H9 (cell line): ENCODE measurements around the gene PTPRS. TPM values are rescaled to one million over a fixed set of nuclear protein-coding genes. Genes with fewer than 3 reads are reported as not detected.

Experiments
- DNase-seq: peaks from one replicate; pipeline ENCODE4 v3.0.0-alpha.2; 2017
- H2AFZ ChIP-seq: one replicate; pipeline ENCODE4 v1.6.1; 2013; ENCODE audit warnings: mild to moderate bottlenecking, low read length, control low read depth, moderate library complexity
- H2AK5ac ChIP-seq: 2 replicates; pipeline ENCODE4 v1.6.1; 2013; ENCODE audit warnings: low read length, control low read depth, mixed read lengths; ENCODE audit not compliant: insufficient read length
- H2BK120ac ChIP-seq: one replicate; pipeline ENCODE4 v1.6.1; 2013; ENCODE audit warnings: low read depth, mild to moderate bottlenecking, low read length, control low read depth, inconsistent platforms; ENCODE audit not compliant: poor library complexity, severe bottlenecking
- H2BK12ac ChIP-seq: 2 replicates; pipeline ENCODE4 v1.6.1; 2013; ENCODE audit warnings: low read length, control low read depth, mixed read lengths, low read depth; ENCODE audit not compliant: insufficient read length
- H2BK15ac ChIP-seq: 2 replicates; pipeline ENCODE4 v1.6.1; 2013; ENCODE audit warnings: low read depth, low read length, control low read depth
- H2BK20ac ChIP-seq: one replicate; pipeline ENCODE4 v1.6.1; 2013; ENCODE audit warnings: low read depth, mild to moderate bottlenecking, low read length, control low read depth, inconsistent platforms; ENCODE audit not compliant: poor library complexity, severe bottlenecking
- H2BK5ac ChIP-seq: 2 replicates; pipeline ENCODE4 v1.6.1; 2013; ENCODE audit warnings: low read length, control low read depth, mixed read lengths; ENCODE audit not compliant: insufficient read length
- H3K14ac ChIP-seq: 2 replicates; pipeline ENCODE4 v1.6.1; 2013; ENCODE audit warnings: low read length, control low read depth; ENCODE audit not compliant: insufficient read depth
- H3K18ac ChIP-seq: 2 replicates; pipeline ENCODE4 v1.6.1; 2013; ENCODE audit warnings: low read depth, mild to moderate bottlenecking, mixed read lengths, low read length, control low read depth; ENCODE audit not compliant: insufficient read length
- H3K23ac ChIP-seq: 2 replicates; pipeline ENCODE4 v1.6.1; 2013; ENCODE audit warnings: low read length, control low read depth, mixed read lengths, low read depth; ENCODE audit not compliant: insufficient read length
- H3K23me2 ChIP-seq: 2 replicates; pipeline ENCODE4 v1.6.1; 2013; ENCODE audit warnings: low read depth, mild to moderate bottlenecking, mixed read lengths, low read length, control low read depth; ENCODE audit not compliant: insufficient read length, poor library complexity, severe bottlenecking
- H3K27ac ChIP-seq: 2 replicates; pipeline ENCODE4 v1.5.1; 2013; ENCODE audit warnings: low read length, control low read depth, mixed read lengths, low read depth; ENCODE audit not compliant: insufficient read length
- H3K27me3 ChIP-seq: 2 replicates; pipeline ENCODE4 v1.6.1; 2013; ENCODE audit warnings: low read length, control low read depth, inconsistent platforms; ENCODE audit not compliant: insufficient read depth
- H3K4ac ChIP-seq: 2 replicates; pipeline ENCODE4 v1.6.1; 2013; ENCODE audit warnings: low read depth, mild to moderate bottlenecking, control low read depth, inconsistent platforms, low read length, moderate library complexity
- H3K4me1 ChIP-seq: 2 replicates; pipeline ENCODE4 v1.6.1; 2013; ENCODE audit warnings: low read length, control low read depth, inconsistent platforms; ENCODE audit not compliant: insufficient read depth
- H3K4me2 ChIP-seq: 2 replicates; pipeline ENCODE4 v1.6.1; 2013; ENCODE audit warnings: low read length, control low read depth, mixed read lengths; ENCODE audit not compliant: insufficient read length, insufficient read depth
- H3K56ac ChIP-seq: 2 replicates; pipeline ENCODE4 v1.6.1; 2013; ENCODE audit warnings: low read depth, mild to moderate bottlenecking, mixed read lengths, low read length, control low read depth; ENCODE audit not compliant: insufficient read length
- H3K79me1 ChIP-seq: 2 replicates; pipeline ENCODE4 v1.6.1; 2013; ENCODE audit warnings: low read depth, mild to moderate bottlenecking, moderate library complexity, low read length, control low read depth, inconsistent platforms; ENCODE audit not compliant: insufficient read depth, poor library complexity, severe bottlenecking
- H3K79me2 ChIP-seq: 2 replicates; pipeline ENCODE4 v1.6.1; 2013; ENCODE audit warnings: low read length, control low read depth, inconsistent platforms; ENCODE audit not compliant: insufficient read depth
- H3K9ac ChIP-seq: 2 replicates; pipeline ENCODE4 v1.6.1; 2013; ENCODE audit warnings: low read length, control low read depth, mixed read lengths; ENCODE audit not compliant: insufficient read length; ENCODE audit errors: extremely low read depth
- H3K9me3 ChIP-seq: one replicate; pipeline ENCODE4 v1.6.1; 2013; ENCODE audit warnings: low read depth, low read length, inconsistent platforms; ENCODE audit not compliant: control insufficient read depth
- H3T11ph ChIP-seq: one replicate; pipeline ENCODE4 v1.6.1; 2013; ENCODE audit warnings: mild to moderate bottlenecking, low read length, control low read depth, inconsistent platforms
- H4K20me1 ChIP-seq: one replicate; pipeline ENCODE4 v1.6.1; 2013; ENCODE audit not compliant: control insufficient read depth, insufficient read length, insufficient read depth
- H4K5ac ChIP-seq: 2 replicates; pipeline ENCODE4 v1.6.1; 2013; ENCODE audit warnings: low read depth, mild to moderate bottlenecking, mixed read lengths, low read length, control low read depth; ENCODE audit not compliant: insufficient read length
- H4K8ac ChIP-seq: replicated peaks from 2 replicates; pipeline ENCODE4 v1.6.1; 2013; ENCODE audit warnings: low read length, control low read depth, mixed read lengths, low read depth; ENCODE audit not compliant: insufficient read length
- H4K91ac ChIP-seq: 2 replicates; pipeline ENCODE4 v1.6.1; 2013; ENCODE audit warnings: low read depth, mild to moderate bottlenecking, moderate library complexity, mixed read lengths, low read length, control low read depth; ENCODE audit not compliant: insufficient read length
- H3K27ac Mint-ChIP-seq, 3 experiments: 2 replicates in 2 of 3; 3 replicates in 1 of 3; pipeline ENCODE4 v1.8.0; 2020 to 2021; ENCODE audit warnings: mixed read lengths in 3 of 3, mild to moderate bottlenecking in 1 of 3, moderate library complexity in 1 of 3
- H3K27me3 Mint-ChIP-seq: 2 replicates; pipeline ENCODE4 v1.8.0; 2021; ENCODE audit warnings: low read depth, mild to moderate bottlenecking, moderate library complexity, mixed read lengths
- H3K36me3 Mint-ChIP-seq, 3 experiments: 2 replicates in 2 of 3; 3 replicates in 1 of 3; pipeline ENCODE4 v1.8.0; 2020 to 2021; ENCODE audit warnings: low read depth in 3 of 3, mixed read lengths in 3 of 3; ENCODE audit not compliant: insufficient read depth in 1 of 3
- H3K4me1 Mint-ChIP-seq, 2 experiments: 2 replicates each; pipeline ENCODE4 v1.8.0; 2020; ENCODE audit warnings: mixed read lengths in 2 of 2
- H3K4me3 Mint-ChIP-seq, 2 experiments: 2 replicates in 1 of 2; 3 replicates in 1 of 2; pipeline ENCODE4 v1.8.0; 2020 to 2021; ENCODE audit warnings: mild to moderate bottlenecking in 2 of 2, mixed read lengths in 2 of 2, moderate library complexity in 1 of 2
- H3K9me3 Mint-ChIP-seq, 2 experiments: 2 replicates in 1 of 2; 3 replicates in 1 of 2; pipeline ENCODE4 v1.8.0; 2020; ENCODE audit warnings: mild to moderate bottlenecking in 2 of 2, mixed read lengths in 2 of 2, moderate library complexity in 1 of 2
- WGBS: extraction: QIAGEN DNeasy Blood & Tissue Kit; methylation state at CpG from one replicate; pipeline ENCODE4 v1.1.7; 2013; ENCODE audit warnings: missing lambda C conversion rate, low lambda C conversion rate, mixed read lengths; ENCODE audit not compliant: insufficient read length; ENCODE audit errors: extremely low coverage; 5-methylcytosine and 5-hydroxymethylcytosine counted together
- total RNA-seq: library from RNA; stranded (reverse); gene quantifications from 2 replicates; pipeline ENCODE4 v1.2.1, GENCODE V29; 2021
- TF ChIP-seq, protein P1 (sequence below): fragments of 200-600 bp; sonication (generic); conservative IDR thresholded peaks from 3 replicates; pipeline ENCODE4 v1.8.0; 2021; ENCODE audit warnings: antibody characterized with exemption, mild to moderate bottlenecking

The PTPRS gene
- total RNA-seq, 1 experiment from 2014 or later: 186 TPM

DNA sequence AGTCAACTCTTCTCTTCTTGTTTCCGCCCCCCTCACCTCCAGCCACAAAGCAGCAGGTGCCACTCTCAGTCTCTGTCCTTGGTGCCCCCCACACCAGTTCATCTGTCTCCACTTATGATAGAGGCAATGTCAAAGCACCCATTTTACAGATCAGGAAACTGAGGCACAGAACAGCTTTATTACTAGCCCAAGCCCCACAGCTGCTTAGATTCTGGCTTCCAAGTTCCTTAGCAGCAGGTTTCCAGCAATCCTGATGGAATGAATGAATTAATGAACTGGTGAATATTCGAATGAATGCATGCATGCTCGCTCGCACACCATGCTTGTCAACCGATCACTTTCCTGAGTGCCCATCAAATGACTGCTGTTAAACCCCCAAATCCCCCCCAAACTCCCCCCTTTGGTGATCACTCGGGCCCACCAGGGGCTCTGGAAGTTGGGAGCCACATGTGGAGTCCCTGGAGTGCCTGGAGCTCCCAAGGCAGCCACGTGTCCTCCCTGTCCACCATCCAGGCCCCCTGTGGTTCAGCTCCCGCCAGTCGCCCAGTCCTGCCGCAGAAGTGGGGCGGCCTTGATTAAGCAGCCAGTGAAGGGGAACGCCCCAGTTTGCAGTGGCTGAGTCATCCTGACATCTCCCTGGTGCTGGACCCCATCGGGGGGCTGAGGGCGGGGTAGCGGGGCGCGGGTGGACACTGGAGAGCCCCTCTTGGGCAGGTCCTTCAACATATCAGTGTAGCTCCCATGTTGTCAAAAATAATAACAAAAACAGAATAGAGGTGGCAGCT lies 6.8 kb downstream of the PTPRS start:
- H3K79me2 ChIP-seq: peaks cover 38% of the 10 kb centered on the region; the same call in 1 of the 2 replicates
- H2BK20ac ChIP-seq: no peak overlapping the region
- WGBS: no CpG with 5 or more reads among the region's 17 CpGs
- H2AK5ac ChIP-seq: no peak overlapping the region
- H3T11ph ChIP-seq: no peak overlapping the region
- H3K14ac ChIP-seq: no peak overlapping the region
- no peaks in the 10 kb centered on the region for H3K27me3 Mint-ChIP-seq
- H2BK12ac ChIP-seq: no peak overlapping the region
- H3K56ac ChIP-seq: no peak overlapping the region
- no peak overlapping the region for H2AFZ ChIP-seq
- H4K8ac ChIP-seq: no peak overlapping the region
- no peak overlapping the region for H3K27ac ChIP-seq
- TF ChIP-seq, protein P1, sequence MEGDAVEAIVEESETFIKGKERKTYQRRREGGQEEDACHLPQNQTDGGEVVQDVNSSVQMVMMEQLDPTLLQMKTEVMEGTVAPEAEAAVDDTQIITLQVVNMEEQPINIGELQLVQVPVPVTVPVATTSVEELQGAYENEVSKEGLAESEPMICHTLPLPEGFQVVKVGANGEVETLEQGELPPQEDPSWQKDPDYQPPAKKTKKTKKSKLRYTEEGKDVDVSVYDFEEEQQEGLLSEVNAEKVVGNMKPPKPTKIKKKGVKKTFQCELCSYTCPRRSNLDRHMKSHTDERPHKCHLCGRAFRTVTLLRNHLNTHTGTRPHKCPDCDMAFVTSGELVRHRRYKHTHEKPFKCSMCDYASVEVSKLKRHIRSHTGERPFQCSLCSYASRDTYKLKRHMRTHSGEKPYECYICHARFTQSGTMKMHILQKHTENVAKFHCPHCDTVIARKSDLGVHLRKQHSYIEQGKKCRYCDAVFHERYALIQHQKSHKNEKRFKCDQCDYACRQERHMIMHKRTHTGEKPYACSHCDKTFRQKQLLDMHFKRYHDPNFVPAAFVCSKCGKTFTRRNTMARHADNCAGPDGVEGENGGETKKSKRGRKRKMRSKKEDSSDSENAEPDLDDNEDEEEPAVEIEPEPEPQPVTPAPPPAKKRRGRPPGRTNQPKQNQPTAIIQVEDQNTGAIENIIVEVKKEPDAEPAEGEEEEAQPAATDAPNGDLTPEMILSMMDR: no peak
- H4K20me1 ChIP-seq: no peaks in the 10 kb centered on the region
- H3K9me3 Mint-ChIP-seq: no peaks in the 10 kb centered on the region
- H3K9me3 ChIP-seq: no peaks in the 10 kb centered on the region
- H4K91ac ChIP-seq: no peak overlapping the region
- H3K4ac ChIP-seq: no peak overlapping the region
- H3K18ac ChIP-seq: no peak overlapping the region
- no peak overlapping the region for H3K23ac ChIP-seq
- no peak overlapping the region for H2BK120ac ChIP-seq
- H3K4me2 ChIP-seq: no peak overlapping the region
- peaks cover 19 to 34% of the 10 kb centered on the region in 2 experiments for H3K4me1 Mint-ChIP-seq
- peaks cover 2% of the 10 kb centered on the region for H3K23me2 ChIP-seq
- DNase-seq: no peak
- H3K27ac Mint-ChIP-seq: 0 out of 7 replicates have a peak overlapping the region, but pooled peaks of 1 of the 3 experiments have one; percentile 4
- no peaks in the 10 kb centered on the region for H3K27me3 ChIP-seq
- peaks cover 10 to 33% (median 13%) of the 10 kb centered on the region in 3 experiments; a peak in 6 of 7 replicates for H3K36me3 Mint-ChIP-seq
- no peak overlapping the region for H3K9ac ChIP-seq
- no peak overlapping the region for H2BK5ac ChIP-seq
- H3K4me1 ChIP-seq: no peaks in the 10 kb centered on the region
- H3K79me1 ChIP-seq: peaks cover 7% of the 10 kb centered on the region
- no peak overlapping the region for H4K5ac ChIP-seq
- H3K4me3 Mint-ChIP-seq: no peak overlapping the region
- no peak overlapping the region for H2BK15ac ChIP-seq
